Mucosa of rectum (tissue), 2 donors: Measurements from ENCODE around the gene SLX1A.
"Not testable (repeated sequence)": the region's sequence is repeated elsewhere in the genome, so short reads cannot be mapped to it uniquely, and the experiment has no call there.

Experiments
- H3K27ac ChIP-seq, 2 donors: one replicate each; pipeline ENCODE4 v1.7.0; 2013; ENCODE audit warnings: inconsistent platforms in 2 of 2, low read depth in 2 of 2, low read length in 2 of 2
- H3K27me3 ChIP-seq, 2 donors: one replicate each; pipeline ENCODE4 v1.7.0; 2013; ENCODE audit warnings: low read length in 2 of 2; ENCODE audit not compliant: control insufficient read depth in 2 of 2, insufficient read depth in 2 of 2
- H3K36me3 ChIP-seq, 2 donors: one replicate each; pipeline ENCODE4 v1.7.0; 2013; ENCODE audit warnings: low read length in 2 of 2; ENCODE audit not compliant: control insufficient read depth in 2 of 2, insufficient read depth in 2 of 2
- H3K4me1 ChIP-seq, 2 donors: one replicate each; pipeline ENCODE4 v1.7.0; 2013; ENCODE audit warnings: low read length in 2 of 2, mild to moderate bottlenecking in 1 of 2; ENCODE audit not compliant: control insufficient read depth in 2 of 2, insufficient read depth in 2 of 2
- H3K4me3 ChIP-seq, 2 donors: one replicate each; pipeline ENCODE4 v1.7.0; 2013; ENCODE audit warnings: low read length in 2 of 2
- H3K9ac ChIP-seq, 2 donors: one replicate each; pipeline ENCODE4 v1.7.0; 2013; ENCODE audit warnings: low read length in 2 of 2, low read depth in 1 of 2, mild to moderate bottlenecking in 1 of 2
- H3K9me3 ChIP-seq, 2 donors: one replicate each; pipeline ENCODE4 v1.7.0; 2013; ENCODE audit warnings: low read length in 2 of 2; ENCODE audit not compliant: control insufficient read depth in 2 of 2
- donor health status: healthy.
- donor health status: Normal muscosa, but diverticular disease.

SLX1A gene

DNA sequence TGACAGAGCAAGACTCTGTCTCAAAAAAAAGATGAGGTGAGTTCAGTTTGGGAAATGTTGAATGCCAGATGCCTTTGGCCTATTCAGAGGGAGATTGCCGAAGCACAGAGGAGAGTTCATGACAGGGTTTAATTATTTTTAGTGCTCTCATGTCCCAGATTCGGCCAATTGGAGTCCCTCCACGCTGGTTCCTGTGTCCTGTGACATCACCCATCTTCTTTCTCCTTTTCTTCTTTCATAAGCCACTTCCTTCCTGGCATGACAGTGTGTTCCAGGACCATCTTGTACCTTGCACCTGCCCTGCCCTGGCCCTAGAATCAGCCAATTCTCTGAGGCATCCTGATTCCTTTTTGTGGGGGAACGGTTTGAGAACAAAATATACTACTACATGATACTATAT lies 17.7 kb downstream of the SLX1A start:
- H3K36me3 ChIP-seq, H3K27me3 ChIP-seq: not testable (repeated sequence)

DNA sequence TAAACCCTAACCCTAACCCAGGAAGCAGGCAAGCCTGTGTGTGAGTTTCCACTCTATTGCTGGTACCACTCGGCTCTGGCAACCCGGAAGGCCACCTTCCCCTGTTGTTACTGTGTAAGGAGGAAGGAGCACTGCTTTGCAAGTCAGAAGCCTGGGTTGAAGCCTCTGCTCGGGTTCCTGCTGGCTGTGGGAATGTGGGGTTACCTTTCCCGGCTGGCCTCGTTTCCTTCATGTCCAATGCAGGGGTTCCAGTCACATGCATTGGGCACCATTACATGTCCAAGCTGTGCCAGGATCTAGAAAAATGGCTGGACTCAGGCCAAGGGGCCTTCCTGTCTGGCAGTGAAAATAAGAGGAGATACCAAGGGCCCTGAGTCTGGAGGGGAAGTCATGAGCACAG lies 23.4 kb downstream of the SLX1A start:
- H3K36me3 ChIP-seq, H3K27ac ChIP-seq, H3K9me3 ChIP-seq, H3K4me3 ChIP-seq, H3K9ac ChIP-seq, H3K4me1 ChIP-seq, H3K27me3 ChIP-seq: not testable (repeated sequence)

More for the DNA sequence above, 17.7 kb downstream of the SLX1A start:
- not testable (repeated sequence) for H3K9ac ChIP-seq, H3K9me3 ChIP-seq, H3K4me1 ChIP-seq, H3K27ac ChIP-seq, H3K4me3 ChIP-seq
